Measurements from ENCODE around the gene METTL27.
"Not testable (repeated sequence)": the region's sequence is repeated elsewhere in the genome, so short reads cannot be mapped to it uniquely, and the experiment has no call there.

METTL27 gene

DNA sequence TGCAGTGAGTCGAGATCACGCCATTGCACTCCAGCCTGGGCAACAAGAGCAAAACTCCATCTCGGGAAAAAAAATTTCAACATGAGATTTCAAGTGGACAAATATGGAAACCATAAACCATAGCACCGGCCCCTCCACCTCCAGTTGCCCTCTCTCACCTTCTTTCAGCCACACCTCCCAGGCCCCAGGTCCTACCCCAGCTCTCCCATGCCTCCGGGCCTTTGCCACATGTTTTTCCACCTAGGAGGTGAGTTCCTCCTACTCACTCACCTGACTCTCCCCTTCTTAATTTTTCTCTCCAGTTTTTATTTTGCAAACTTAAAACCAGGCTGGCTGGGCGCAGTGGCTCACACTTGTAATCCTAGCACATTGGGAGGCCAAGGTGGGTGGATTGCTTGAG is 25.2 kb downstream of the METTL27 start:
- DNase-seq: no peak

DNA sequence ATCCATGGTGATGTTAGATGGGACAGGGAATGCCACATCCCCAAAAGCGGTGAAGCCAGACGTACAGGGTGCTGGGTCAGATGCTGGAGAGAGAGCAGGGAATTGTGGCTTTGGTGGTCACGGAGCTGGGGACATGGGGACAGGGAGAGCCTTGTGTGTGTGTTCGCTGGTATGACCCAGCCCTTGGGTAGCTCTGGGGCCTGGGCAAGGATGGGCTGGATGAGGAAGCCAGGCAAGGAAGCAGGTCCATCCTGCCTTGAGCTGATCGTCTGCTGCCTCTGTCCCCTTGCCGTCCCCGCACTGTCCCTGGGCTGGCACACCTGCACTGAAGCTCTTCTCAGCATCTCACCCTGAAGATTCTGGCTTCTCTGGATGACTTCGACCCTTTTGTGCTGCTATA is 26.9 kb downstream of the METTL27 start:
- no peak for DNase-seq

DNA sequence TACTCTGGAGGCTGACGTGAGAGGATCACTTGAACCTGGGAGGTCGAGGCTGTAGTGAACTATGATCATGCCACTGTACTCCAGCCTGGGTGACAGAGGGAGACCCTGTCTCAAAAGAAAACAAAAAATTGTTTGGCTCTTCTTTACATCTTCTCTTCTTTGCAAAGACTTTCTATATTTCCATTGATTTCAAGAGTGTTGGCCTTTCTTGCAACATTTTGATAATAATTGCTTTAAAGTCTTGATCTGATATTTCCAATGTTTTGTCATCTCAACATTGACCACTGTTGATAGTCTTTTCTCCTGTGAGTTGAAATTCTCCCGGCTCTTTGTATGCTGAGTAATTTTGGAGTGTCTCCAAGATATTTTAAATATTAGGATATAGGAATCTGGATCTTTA is 29.3 kb downstream of the METTL27 start:
- no peak for DNase-seq

DNA sequence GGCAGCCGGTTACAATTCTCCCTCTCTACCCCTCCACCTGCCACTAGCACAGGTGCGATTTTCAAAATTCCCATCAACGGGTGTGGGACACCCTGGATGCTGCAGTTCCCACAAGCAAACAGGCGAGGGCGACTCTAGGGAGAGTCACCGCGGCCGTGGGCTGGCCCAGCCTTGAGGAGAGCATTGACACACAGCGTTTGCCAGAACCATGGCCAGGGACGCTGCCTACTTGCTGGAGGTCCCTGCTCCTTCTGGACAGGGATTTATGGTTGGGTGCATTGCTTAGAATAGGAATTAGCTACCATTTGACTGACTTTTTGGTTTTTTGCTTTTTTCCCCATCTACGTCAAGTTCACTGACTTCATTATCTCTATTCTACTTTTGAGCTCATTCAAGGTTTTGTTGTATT is 30.6 kb downstream of the METTL27 start:
- peak; percentile 3 to 21 (median 12) for DNase-seq

DNA sequence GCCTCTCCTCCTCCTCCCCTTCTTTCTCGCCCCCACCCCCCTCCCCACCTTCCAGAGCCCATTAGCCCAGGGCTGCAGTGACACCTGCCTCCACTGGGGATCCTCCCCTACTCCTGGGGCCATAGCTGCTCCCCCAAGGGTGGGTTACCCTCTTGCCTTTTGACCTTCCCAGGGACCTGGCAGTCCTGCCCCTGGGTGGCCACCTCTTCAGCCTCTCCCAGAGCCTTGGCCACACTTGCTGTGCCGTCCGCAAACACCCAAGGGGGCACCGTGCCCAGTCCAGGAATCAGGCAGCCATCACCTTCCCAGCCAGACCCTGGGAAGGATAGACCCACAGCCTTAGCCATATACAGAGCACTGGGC is 31.3 kb downstream of the METTL27 start:
- DNase-seq: no peak

DNA sequence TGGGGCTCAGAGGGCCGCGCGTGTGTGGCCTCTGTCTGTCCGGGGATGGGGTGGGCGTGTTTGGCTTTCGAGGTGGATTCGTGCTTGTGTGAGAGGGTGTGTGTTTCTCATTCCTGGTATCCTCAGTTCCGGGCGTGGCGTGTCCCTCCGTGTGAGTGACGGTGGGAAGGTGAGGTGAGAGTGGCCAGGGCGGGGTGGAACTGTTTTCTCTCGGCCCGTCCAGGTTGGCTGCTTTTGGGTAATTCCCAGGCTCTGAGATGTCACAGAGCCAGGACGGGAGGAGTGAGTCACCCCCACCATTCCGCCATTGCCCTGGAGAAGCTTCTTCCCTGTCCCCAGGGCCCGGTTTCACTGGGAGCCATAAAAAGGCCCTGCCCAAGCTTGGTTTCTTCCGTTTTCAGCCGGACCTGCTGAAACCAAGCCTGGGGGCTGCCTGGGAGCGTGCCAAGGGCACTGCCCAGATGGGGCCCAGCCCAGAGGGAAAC is 32.8 kb downstream of the METTL27 start:
- DNase-seq: no peak

DNA sequence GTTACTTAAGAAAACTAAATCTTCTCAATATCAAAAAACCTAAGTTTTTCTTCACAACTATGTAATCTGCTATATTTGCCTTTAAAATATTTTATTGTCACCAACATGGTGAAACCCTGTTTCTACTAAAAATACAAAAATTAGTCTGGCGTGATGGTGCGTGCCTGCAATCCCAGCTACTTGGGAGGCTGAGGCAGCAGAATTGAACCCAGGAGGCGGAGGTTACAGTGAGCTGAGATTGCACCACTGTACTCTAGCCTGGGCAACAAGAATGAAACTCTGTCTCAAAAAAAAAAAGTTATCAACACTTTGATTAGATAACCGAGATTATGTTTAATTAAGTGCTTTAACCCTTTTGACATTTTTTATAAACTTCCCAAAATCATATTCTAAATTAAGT is 39.9 kb downstream of the METTL27 start:
- no peak for DNase-seq

DNA sequence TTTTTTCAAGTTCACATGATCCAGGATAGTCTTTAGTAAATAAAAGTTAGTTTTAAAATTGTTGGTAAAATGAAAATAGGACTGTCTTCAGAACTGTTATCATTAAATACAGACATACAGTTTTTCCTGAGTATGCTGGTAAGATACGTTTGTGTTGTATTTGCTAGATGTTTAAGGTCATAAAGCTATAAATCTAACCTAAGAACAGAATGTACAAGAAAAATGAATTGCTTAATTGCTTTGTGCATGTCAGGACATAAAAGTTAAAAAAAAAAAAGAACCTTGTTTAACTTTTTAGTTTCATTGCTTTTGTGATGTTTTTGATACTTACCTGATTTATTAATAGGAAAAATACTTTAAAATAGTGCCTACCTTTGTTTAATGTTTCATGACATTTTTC is 40.7 kb downstream of the METTL27 start:
- DNase-seq: no peak

DNA sequence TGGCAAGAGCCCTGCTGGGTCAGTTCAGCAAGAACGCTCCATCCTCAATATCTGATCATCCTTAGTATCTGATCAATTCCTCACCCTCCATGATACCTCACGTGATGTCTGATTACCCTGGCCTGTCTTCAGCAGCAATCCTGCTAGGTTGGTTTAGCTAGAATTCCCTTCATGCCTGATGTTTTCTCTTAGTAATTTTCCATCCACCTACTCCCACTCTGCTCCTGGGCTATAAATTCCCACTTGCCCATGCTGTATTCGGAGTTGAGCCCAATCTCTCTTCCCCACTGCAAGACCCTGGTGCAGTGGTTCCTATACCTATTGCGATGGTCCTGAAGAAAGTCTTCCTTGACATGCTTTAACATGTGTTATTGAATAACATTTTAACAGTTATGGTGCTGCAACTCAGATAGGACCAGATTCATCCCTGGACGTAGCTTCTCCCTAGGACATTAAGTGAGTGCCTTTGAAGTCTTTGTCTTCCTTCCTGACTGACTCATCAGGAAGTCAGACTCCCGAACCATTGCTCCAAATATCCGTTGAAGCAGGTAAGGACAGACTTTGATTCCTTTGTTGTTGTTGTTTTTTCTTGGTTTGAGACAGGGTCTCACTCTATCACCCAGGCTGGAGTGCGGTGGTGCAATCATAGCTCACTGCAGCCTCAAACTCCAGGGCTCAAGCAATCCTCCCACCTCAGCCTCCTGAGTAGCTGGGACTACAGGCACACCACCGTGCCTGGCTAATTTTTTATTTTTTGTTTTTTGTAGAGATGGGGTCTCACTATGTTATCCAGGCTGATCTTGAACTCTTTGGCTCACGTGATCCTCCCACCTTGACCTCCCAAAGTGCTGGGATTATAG is 42.8 kb downstream of the METTL27 start:
- no peak for DNase-seq

DNA sequence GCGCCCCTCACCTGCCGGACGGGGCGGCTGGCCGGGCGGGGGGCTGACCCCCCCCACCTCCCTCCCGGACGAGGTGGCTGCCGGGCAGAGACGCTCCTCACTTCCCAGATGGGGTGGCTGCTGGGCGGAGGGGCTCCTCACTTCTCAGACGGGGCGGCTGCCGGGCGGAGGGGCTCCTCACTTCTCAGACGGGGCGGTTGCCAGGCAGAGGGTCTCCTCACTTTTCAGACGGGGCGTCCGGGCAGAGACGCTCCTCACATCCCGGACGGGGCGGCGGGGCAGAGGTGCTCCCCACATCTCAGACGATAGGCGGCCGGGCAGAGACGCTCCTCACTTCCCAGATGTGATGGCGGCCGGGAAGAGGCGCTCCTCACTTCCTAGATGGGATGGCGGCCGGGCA is 45.1 kb downstream of the METTL27 start:
- DNase-seq: not testable (repeated sequence)

DNA sequence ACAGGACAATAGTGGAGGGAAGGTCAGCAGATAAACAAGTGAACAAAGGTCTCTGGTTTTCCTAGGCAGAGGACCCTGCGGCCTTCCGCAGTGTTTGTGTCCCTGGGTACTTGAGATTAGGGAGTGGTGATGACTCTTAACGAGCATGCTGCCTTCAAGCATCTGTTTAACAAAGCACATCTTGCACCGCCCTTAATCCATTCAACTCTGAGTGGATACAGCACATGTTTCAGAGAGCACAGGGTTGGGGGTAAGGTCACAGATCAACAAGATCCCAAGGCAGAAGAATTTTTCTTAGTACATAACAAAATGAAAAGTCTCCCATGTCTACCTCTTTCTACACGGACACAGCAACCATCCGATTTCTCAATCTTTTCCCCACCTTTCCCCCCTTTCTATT is 45.7 kb downstream of the METTL27 start:
- DNase-seq: not testable (repeated sequence)

DNA sequence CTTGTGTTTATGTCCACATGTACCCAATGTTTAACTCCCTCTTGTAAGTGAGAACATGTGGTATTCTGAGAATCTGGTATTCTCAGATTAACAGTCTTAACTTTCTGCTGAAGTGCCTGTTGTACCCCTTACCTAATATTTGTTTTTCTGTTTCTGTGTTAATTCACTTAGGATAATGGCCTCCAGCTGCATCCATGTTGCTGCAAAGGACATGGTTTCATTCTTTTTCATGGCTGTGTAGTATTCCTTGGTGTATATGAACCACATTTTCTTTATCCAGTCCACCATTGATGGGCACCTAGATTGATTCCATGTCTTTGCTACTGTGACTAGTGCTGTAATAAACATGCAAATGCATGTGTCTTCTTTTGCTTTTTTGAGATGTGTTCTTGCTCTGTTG is 47.1 kb downstream of the METTL27 start:
- DNase-seq: not testable (repeated sequence)

DNA sequence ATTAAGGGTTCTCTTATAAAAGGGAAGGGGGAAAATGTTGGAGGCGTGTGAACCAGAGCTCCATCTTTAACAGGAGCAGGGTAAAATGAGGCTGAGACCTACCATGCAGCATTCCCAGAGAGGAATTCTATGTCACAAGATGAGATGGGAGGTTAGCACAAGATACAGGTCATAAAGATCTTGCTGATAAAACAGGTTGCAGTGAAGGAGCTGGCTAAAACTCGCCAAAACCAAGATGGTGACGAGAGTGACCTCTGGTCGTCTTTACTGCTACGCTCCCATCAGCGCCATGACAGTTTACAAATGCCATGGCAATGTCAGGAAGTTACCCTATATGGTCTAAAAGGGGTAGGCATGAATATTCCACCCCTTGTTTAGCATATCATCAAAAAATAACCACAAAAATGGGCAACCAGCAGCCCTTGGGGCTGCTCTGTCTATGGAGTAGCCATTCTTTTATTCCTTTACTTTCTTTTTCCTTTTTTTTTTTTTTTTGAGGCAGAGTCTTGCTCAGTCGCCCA is 51.1 kb downstream of the METTL27 start:
- DNase-seq: not testable (repeated sequence)

DNA sequence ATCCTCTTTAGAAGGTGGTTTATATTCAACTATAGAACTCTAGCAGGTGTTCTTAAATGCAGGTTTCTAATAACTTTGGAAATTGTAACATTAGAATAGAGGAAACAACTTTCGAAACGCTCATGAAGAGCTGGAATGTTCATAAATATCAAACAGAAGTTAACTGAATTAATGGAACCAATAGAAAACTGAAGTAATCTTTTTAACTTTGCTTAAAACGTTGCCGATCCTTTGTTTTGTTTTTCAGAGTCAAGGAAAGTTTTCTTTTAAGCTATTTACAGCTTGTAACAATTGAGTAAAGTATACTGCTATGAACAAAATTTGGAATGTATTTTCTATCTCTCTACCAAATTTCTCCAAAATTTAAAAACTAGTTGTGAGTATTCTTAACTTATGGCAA is 53.3 kb downstream of the METTL27 start:
- no peak for DNase-seq

DNA sequence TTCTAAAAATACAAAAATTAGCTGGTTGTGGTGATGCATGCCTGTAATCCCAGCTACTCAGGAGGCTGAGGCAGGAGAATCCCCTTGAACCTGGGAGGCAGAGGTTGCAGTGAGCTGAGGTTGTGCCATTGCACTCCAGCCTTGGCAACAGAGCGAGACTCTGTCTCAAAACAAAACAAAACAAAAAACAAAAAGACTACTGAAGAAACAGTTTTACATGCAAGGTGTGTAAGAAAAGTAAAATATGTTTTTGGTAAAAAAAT is 54.6 kb downstream of the METTL27 start:
- not testable (repeated sequence) for DNase-seq

DNA sequence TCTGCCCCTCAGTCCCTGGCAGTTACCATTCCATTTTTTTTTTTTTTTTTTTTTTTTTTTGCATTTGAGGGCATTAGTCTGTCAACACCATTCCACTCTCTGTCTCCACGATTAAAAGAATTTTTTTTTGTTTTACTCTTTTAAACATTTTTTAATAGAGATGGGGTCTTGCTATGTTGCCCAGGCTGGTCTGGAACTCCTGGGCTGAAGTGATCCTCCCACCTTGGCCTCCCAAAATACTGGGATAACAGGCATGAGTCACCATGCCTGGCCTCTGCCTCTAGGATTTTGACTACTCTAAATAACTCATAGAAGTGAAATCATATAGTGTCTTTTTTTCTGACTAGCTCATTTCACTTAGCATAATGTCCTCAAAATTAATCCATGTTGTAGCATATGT is 55.7 kb downstream of the METTL27 start:
- no peak for DNase-seq
